RPMI8226 (cell line): ENCODE measurements around the gene MPPED2.
"Not testable (repeated sequence)": the region's sequence is repeated elsewhere in the genome, so short reads cannot be mapped to it uniquely, and the experiment has no call there.

Experiments
- DNase-seq: peaks from one replicate; pipeline ENCODE4 v3.0.0-alpha.2; 2015

The MPPED2 gene

DNA sequence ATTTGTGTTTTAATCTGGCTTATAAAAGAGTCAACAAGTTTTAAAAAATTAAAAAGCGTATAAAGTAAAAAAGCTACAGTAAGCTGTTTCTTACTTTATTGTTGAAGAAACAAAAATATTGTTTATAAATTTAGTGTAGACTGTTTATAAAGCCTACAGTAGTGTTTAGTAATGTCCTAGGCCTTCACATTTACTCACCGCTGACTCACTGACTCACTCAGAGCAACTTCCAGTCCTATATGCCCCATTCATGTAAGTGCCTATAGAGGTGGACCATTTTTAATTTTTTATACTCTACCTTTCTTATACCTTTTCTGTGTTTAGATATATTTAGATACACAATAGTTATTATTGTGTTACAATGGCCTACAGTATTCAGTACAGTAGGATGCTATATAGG, 12.2 kb downstream of the MPPED2 start:
- DNase-seq, result no peak

DNA sequence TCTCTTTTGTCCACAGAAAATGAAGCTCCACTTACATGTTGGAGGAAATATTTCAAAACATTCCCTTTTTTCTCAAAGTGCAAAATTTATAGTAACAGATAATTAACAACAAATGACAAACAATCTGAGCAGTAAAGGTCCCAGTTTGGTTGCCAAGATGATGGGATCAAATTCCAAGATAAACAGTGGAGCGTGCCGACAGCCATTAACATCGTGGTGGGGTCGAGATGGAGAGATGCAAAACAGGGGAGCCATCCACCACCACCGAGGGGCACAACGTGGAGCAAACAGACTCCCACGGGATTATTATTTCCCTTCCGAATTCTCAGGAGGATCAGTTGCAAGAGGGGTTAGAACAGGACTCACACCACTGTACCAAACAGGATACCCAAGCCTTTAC, 17.2 kb downstream of the MPPED2 start:
- no peak for DNase-seq

DNA sequence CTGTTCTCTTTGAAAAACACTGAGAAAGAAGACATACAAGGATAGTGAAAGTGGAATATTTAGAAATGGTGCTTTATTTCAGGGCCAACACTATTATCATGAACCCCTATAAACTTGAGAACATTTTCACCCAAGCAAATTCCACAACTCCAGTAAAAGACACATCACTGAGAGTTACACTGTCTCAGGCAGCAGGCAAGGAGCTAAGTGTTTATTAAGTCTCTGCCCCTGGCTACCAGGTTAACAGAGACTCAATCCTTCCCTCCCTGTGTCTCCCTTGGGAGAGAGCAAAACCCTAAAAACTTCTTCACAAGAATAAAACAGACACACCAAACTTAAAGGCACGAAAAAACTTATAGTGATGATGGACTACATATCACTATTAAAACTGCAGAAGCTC, 18.5 kb downstream of the MPPED2 start:
- DNase-seq, result no peak

DNA sequence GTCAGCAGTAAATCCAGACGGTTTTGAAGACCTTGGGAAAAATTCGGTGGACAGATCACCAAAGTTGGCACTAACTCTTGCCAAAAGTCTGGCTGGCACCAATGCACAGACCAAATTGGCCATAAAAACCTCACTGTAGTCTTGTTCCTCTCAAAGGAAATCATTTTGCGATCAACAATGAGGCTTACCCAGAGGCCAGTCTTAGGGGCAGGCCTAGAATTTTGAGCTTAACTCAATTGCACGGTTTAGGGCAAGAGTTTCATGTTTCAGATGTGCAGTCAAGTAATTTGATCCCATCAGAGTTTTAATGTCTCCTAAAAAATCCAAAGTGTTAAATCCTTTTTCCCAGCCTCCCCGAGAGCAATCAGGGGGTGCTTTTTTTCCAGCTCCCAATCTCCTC, 19.0 kb downstream of the MPPED2 start:
- no peak for DNase-seq

DNA sequence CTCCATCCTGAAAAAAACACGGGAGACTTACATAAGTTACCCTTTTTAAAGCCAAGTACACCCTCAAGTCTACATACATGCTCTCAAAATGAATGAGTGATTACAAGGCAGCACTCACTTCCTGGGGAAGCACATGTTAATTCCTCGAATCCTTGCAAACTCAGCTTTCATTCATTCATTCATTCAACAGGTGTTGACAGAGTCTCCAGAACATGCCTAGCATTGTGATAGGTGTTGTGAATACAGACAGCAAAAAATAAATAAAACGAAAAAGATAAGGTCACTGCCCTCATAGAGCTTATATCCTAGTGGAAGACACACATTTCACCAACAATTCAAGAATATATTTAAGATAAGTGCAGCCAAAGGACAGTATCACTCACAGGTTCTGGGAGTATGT, 19.7 kb downstream of the MPPED2 start:
- DNase-seq, result no peak

DNA sequence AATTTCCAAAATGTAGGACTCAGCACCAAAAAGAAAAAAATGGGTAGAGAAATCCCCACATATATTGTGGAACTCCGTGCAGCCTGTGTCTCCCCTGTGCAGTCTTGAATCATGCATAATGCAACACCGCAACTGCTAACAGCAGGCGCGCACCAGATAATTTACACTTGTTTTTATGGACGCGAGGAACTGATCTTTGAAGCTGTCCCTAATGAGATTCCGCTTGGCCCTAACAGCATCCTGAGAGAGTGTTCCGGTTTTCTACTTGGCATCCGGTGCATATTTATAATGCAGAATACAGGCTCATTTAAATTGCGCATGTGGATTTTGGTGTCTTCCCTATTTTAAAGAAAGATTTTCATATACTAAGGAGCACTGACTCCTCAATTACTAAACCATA, 21.1 kb downstream of the MPPED2 start:
- no peak for DNase-seq

DNA sequence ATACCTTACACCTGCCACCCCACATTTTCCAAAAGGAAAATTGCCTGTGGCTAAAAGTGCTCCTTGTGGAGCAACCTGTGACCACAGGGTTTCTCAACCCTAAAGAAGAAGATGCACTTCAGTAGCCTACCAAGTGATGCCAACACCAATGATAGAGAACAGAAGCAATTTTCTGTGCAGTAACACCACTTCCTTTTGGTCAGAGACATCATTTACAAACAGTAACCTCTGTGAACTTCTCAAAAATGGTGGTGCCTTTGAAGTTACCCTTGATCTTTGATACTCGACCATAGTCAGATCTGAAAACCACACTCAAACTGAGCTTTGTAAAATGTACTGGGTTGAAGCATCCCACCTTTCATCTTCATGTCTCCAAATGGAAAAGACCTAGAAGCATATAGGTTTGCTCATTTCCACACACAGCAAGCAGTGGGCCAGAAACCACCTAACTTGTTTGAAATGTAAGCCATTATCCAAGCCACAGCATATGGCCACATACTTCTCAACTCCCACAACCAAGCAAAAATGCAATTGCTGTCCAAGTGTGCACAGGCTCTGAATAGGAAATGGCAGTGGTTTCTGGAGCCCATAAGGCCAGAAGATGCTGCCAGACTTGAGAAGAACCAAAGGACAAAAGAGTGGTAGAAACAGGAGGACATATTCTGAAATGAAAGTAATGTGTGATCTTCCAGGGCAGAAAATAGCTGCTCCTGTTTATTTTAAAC, 24.3 kb downstream of the MPPED2 start:
- no peak for DNase-seq

DNA sequence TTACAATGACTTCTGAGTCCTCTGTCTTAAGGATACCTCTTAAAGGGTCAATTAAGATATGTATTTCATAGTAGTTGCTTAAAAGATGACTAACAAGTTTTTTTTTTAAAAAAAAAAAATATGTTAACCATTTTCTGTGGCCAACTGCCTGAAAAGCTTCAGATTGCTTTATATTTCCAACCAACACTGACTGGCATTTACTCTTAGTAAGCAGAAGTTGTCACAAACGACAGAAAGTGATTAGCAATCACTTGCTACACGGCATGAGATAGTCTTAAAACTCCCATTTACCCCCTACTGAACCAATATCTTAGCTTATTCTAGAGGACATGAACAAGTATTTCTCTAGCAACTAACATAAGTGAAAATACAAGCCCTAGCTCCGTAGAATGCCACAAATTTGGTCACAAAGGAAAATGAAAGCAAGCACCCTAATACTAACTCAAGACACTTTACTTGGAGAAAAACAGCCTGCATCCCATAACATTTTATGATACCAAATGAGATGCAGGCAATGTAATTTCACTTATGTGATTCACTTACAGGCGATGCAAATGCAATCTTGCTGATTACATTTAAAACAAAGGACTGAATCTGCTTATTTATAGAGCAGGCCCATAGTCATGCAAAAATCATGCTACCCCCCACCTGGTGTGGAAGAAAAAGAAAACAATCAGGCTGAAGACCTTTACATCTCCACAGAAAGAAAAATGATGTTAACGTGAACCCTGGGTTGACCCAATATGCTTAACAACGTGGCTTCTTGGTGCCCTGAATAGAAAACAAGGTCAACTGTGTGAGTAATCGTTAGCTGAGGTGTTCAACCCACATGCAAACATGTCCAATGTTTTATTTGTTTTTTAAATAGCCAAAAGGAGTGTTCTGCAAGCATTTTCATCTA, 25.7 kb downstream of the MPPED2 start:
- DNase-seq, result no peak

DNA sequence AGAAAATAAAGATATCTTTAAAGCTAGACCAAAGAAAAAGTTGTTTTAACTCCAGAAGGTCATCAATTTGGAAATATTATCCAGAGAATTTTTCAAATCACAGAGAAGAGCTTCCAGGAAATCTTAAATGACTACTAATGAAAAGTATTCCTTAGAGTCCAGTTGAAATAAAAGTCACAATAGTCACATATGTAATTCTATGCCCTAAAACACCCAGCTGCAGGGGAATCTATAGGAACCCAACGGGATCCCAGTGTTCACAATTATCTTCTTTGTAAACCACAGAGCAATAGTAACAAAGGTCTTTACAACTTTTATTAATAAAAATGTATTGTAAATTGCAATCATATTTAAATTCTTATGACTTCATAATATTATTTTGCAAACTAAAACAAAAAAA, 27.1 kb downstream of the MPPED2 start:
- no peak for DNase-seq

DNA sequence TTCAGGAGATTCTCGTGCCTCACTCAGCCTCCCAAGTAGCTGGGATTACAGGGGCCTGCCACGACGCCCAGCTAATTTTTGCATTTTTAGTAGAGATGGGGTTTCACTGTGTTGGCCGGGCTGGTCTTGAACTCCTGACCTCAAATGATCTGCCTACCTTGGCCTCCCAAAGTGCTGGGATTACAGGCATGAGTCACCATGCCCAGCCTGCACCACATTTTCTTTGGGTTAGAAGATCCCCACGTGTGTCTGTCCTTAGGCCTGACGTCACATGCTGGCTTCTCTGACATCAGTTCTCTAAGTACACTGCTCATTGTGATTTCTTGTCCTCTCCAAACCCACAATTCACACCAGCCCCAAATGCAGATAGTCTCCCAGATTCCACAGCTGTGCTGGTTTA, 31.6 kb downstream of the MPPED2 start:
- not testable (repeated sequence) for DNase-seq

DNA sequence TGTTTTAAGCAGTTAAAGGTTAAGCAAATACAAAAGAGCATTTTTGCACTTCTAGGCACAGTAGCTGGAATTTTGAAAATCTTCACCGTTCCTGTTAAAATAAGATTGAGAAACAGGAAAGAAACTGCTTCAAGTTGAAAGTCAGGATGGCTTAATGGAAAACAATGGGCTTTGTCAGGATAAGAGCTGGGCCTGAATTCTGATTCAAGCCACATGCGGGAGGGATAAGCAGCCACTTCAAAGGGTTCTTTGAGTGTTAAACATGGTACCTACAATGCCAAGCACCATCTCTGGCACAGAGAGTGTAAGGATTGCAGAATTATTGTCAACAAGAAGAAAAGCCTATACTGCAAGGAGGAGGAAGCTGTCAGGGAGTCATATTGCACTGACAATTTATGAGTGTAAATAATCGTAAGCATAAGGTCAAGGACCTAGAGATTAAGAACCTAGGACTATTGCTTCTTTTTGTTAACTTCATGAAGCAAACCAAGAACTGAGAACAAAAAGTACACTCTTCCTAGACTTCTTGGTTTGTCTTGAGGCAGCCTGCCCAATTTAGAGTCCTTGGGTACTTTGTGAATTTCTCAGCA, 32.5 kb downstream of the MPPED2 start:
- DNase-seq, result no peak

DNA sequence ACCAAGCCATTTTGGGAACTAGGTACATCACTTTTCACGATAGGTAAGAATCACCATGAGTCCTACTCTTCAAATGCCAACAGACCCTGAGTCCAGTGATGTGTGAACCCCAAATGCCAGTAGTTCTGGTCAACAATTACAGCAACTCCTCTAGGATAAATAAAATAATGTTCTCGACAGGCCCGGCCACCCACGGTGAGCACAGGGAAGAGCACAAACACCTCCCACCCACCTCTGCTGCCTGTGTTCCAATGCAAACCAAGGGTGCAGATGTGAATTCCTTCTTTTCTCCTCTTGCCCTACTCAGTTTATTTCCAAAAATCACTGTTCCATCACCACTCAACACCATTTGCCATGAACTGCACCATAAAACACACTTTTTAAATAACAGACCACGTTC, 33.3 kb downstream of the MPPED2 start:
- DNase-seq, result no peak

DNA sequence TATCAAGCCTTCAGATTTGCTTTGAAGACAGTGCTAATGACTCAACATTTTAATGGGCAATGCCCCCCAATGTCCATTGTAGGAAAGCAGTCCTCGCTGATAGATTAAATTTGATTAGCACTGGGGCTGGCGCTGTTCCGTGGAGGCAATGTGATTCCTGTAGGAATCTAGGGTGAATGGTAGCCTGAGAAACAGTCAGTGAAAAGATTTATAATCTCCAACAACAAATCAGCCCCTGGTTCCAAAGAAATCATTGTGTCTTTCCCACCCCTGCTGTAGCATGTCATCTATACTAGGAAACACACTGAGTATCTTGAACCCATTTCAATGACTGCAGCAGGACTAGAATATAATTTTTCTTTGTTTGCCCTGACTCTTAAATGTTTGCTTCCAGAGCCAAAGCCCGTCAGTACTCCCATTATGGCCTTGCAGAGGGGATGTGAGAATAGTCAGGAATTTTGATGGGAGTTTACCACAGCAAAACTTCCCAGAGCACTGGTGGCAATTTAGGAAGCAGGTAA, 36.1 kb downstream of the MPPED2 start:
- no peak for DNase-seq

DNA sequence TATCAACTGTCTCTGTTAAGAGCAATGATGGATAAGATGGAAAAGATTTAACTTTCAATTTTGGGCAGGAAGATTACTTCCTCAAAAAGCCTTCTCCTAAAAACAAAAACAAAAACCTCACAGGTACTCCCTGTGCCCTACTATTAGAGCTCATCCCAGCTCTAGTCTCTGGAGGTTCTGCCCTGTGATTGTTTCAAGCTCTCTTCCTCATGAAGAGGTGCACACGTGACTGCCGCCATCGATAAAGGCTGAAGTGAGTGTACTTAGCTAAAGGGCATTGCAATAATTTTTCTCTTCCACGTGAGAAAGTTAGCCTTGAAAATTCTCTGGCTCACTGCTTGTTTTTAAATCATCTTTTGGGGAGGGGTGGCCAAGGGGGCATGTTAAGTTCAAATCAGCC, 36.6 kb downstream of the MPPED2 start:
- no peak for DNase-seq

DNA sequence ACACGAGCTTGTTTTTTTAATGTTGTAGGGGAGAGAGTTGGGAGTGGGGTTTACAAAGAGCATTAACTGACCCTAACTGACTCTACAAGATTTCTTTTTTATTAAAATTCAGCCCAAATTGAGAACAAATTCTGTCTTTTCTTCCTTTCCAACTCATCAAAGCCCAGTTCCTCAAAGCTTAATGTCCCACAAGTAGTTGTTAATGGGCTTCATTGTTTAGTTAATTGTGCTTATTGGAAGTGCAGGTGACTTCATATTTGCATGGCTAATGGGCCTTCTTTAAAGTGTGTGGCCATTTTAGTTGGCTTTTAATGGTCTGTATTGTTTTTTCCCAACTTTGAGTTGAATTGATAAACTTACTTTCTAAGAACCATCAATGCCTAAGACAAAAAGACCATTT, 39.8 kb downstream of the MPPED2 start:
- DNase-seq, result no peak

DNA sequence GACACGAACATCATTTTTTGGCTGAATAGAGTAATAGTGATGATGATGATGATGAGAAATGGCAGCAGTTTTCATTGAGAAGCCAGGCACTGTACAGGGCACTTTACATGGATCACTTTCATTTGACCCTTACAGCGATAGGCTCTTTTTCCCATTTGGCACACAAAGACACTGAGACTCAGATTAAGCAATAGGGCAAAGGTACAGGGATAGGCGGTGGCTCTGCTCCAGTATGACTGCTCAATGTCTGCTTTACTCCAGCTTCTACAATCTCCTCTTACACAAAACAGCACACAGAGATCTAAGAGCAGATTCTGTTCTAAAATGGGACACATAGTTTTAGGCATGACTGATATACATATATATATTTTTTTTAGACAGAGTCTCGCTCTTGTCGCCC, 40.6 kb downstream of the MPPED2 start:
- no peak for DNase-seq

DNA sequence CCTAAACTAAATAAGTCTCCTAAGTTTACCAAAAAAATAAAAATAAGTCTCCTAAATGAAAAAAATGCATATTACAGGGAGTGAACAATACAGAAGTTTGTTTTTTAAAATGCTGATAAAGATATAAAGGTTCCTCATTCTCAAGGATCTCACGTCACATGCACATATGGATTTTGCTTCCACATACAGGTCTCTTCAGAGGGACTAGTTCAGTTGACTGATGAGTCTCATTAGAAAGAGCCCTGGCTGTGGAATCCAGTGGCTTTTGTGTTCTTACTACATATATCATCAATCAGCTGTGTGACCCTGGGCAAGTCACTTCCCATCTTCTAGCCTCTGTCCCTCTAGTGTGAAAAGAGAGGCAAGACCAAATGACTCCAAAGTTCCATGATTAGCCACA, 43.1 kb downstream of the MPPED2 start:
- no peak for DNase-seq

DNA sequence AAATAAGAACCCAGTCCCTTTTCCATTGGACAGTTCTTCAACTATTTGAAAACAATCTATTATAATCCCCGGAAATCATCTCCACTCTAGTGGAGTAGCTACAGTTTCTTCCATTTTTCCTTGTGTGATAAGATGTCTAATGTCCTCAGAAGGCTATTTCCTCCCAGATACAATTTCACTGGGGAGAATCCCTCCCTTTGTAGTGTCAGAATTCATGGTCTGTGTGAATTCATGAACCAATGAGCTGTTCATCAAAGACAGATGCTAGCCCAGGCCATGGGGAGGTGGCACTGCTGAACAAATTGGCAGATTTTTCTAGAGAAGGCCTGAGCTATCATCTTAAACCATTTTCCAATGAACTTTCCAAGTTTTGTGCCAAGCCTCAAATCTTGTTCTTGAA, 45.4 kb downstream of the MPPED2 start:
- DNase-seq, result no peak

DNA sequence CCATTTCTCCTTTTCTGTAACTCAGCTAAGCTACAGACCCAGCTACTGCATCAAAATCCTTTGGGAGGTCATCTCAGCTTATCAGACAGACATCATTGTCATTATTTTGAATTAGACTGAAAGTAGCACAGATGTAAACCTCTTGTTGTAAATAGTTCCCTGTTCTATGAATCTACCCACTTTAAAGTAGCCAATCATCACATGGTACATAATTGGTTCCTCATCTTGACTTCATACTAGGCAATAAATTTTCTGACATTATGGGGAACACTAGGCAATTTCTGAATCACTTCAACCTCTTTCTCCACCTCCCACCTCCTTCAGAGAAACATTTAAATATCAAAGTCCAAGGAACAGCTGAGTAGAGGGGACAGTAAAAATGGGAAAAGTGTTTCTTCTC, 47.9 kb downstream of the MPPED2 start:
- no peak for DNase-seq

DNA sequence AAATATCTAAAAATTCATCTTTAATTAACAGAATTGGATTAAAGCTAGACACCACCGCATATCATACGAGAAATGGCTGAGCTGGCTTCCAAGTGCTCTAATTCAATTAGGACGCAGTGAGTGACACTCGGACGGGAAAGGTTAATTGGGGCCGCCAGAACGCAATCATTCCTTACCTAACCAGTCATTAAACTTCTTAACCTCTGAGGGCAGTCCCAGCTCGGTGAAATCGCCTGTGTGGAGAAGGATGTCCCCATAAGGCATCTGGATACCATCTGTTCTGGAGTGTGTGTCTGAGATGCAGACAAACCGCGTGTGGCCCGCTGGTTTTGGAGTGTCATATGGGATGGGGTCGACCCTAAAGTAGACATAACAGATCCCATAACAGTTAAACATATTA, 50.3 kb downstream of the MPPED2 start:
- no peak for DNase-seq

DNA sequence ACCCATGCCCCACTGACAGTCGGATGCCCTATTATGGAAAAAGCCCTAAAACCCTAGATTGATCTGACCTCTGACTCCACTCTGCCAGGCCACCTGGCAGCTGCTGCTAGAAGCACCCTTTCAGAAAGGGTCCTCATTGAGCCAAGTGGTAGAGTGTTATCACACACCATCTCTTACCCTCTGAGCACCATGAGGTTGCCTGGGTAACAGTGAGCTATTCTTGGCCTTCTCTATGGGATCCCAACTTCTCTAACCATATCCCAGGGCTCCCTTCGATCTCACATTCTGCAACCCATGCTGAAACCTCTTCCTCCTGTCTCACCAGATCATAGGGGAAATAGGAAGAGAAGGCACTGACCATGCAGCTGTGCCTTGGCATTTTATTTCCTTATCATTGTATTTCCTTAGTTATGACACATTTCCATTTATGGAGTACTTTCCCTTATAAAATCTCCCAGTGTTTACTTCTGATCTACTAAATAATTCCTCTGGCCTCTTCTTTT, 52.7 kb downstream of the MPPED2 start:
- DNase-seq, result no peak

DNA sequence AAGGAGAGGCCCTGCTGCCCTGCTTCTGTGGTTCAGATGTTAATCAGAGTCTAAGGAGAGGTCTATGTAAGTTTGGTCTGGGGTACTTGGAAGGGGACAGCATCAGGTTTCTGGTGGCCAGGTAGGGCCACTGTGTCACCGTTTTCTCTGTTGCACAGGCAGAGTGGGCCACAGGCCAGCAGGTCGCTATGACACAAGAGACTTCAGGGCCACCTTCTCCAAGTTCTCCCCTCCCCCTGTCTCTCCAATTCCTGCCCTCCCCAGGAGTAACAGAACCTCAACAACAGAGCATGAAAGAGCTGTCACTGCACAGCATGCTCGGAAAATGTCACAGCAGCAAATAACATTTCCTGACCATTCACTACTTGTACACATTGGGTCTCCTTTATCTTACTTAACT, 58.6 kb downstream of the MPPED2 start:
- no peak for DNase-seq

DNA sequence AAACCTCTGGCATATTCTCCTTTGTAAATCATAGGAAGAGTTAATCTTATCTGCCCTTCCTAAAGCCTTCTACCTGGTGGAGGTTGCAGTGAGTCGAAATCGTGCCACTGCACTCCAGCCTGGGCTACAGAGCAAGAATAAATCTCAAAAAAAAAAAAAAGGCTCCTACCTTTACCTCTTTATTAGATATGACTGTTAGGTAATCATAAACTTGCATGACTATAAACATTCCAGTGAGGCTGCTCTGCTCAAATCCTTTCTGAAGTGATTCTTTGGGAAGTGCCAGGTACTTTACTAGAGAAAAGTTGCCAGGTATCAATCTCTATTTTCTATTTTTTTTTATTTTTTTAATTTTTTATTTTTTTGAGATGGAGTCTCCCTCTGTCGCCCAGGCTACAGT, 59.6 kb downstream of the MPPED2 start:
- no peak for DNase-seq
